Measurements from ENCODE around the gene ADSL.

DNA sequence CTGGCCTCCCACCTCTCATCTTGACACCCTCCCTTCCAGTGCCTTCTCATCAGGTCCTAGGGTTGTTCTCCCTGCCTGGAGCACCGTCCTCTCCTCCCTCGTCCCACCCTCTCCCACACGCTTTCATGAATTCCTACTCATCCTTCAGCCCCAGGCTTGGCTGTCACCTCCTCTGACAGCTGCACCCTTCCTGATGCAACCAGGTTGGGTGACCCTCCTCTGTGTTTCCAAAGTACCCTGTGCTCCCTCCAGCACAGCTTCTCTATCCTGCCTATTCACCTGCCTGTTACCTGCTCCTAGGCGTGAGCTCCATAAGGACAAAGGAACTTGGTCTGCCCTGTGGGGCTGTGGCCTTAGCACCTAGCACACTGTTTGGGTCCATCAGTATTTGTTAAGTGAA lies 82.5 kb downstream of the ADSL start:
- TF ChIP-seq, protein P1, sequence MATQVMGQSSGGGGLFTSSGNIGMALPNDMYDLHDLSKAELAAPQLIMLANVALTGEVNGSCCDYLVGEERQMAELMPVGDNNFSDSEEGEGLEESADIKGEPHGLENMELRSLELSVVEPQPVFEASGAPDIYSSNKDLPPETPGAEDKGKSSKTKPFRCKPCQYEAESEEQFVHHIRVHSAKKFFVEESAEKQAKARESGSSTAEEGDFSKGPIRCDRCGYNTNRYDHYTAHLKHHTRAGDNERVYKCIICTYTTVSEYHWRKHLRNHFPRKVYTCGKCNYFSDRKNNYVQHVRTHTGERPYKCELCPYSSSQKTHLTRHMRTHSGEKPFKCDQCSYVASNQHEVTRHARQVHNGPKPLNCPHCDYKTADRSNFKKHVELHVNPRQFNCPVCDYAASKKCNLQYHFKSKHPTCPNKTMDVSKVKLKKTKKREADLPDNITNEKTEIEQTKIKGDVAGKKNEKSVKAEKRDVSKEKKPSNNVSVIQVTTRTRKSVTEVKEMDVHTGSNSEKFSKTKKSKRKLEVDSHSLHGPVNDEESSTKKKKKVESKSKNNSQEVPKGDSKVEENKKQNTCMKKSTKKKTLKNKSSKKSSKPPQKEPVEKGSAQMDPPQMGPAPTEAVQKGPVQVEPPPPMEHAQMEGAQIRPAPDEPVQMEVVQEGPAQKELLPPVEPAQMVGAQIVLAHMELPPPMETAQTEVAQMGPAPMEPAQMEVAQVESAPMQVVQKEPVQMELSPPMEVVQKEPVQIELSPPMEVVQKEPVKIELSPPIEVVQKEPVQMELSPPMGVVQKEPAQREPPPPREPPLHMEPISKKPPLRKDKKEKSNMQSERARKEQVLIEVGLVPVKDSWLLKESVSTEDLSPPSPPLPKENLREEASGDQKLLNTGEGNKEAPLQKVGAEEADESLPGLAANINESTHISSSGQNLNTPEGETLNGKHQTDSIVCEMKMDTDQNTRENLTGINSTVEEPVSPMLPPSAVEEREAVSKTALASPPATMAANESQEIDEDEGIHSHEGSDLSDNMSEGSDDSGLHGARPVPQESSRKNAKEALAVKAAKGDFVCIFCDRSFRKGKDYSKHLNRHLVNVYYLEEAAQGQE (IDR thresholded peaks at IDR 0.05), result no peak
- TF ChIP-seq EGR1 (IDR thresholded peaks at IDR 0.05; ENCODE audit: low read depth in 2 of 2), result no peak
- TF ChIP-seq, protein P2, sequence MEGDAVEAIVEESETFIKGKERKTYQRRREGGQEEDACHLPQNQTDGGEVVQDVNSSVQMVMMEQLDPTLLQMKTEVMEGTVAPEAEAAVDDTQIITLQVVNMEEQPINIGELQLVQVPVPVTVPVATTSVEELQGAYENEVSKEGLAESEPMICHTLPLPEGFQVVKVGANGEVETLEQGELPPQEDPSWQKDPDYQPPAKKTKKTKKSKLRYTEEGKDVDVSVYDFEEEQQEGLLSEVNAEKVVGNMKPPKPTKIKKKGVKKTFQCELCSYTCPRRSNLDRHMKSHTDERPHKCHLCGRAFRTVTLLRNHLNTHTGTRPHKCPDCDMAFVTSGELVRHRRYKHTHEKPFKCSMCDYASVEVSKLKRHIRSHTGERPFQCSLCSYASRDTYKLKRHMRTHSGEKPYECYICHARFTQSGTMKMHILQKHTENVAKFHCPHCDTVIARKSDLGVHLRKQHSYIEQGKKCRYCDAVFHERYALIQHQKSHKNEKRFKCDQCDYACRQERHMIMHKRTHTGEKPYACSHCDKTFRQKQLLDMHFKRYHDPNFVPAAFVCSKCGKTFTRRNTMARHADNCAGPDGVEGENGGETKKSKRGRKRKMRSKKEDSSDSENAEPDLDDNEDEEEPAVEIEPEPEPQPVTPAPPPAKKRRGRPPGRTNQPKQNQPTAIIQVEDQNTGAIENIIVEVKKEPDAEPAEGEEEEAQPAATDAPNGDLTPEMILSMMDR (IDR thresholded peaks at IDR 0.05; ENCODE audit: low read depth, low read length, missing input control), result no peak
- TF ChIP-seq FOXA2 (IDR thresholded peaks at IDR 0.05), result no peak
- TF ChIP-seq TAF1 (conservative IDR thresholded peaks at IDR 0.05), result no peak
- TF ChIP-seq, protein P3, sequence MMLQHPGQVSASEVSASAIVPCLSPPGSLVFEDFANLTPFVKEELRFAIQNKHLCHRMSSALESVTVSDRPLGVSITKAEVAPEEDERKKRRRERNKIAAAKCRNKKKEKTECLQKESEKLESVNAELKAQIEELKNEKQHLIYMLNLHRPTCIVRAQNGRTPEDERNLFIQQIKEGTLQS (IDR thresholded peaks at IDR 0.05), result no peak
- TF ChIP-seq, protein P4, sequence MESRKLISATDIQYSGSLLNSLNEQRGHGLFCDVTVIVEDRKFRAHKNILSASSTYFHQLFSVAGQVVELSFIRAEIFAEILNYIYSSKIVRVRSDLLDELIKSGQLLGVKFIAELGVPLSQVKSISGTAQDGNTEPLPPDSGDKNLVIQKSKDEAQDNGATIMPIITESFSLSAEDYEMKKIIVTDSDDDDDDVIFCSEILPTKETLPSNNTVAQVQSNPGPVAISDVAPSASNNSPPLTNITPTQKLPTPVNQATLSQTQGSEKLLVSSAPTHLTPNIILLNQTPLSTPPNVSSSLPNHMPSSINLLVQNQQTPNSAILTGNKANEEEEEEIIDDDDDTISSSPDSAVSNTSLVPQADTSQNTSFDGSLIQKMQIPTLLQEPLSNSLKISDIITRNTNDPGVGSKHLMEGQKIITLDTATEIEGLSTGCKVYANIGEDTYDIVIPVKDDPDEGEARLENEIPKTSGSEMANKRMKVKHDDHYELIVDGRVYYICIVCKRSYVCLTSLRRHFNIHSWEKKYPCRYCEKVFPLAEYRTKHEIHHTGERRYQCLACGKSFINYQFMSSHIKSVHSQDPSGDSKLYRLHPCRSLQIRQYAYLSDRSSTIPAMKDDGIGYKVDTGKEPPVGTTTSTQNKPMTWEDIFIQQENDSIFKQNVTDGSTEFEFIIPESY (IDR thresholded peaks at IDR 0.05), result no peak
- no peak for TF ChIP-seq JUND (IDR thresholded peaks at IDR 0.05)
- TF ChIP-seq YY1 (IDR thresholded peaks at IDR 0.05), result no peak

All from liver (tissue), 3 donors.